A673 (cell line): ENCODE data around the gene CFL1. TPM values are rescaled to one million over a fixed set of nuclear protein-coding genes. Genes with fewer than 3 reads are reported as not detected.

Source experiments
- BruUV-seq: library from RNA; stranded (reverse); fragments of 400-500 nt; replicated peaks from 2 replicates; lab custom pipeline; 2021; lab: Mats Ljungman, UMichigan
- CTCF ChIA-PET: fragments of 300-600 bp; sonication (Branson Sonifier 250); formaldehyde crosslinking; loops from one replicate; lab custom pipeline; 2022; ENCODE audit warnings: antibody characterized with exemption; lab: Charles Lee
- POLR2A ChIA-PET: fragments of 300-600 bp; sonication (Branson Sonifier 250); formaldehyde crosslinking; loops from one replicate; lab custom pipeline; 2022; ENCODE audit warnings: antibody characterized with exemption; ENCODE audit not compliant: low non-redundant PET; lab: Charles Lee
- DNase-seq: peaks from one replicate; pipeline ENCODE4 v3.0.0-alpha.2; 2015; ENCODE audit warnings: low spot score
- H3K27ac ChIP-seq: fragments of 200-600 bp; sonication (generic); 2 replicates; pipeline ENCODE4 v1.5.1; 2016; ENCODE audit warnings: mixed run types, low read depth, mild to moderate bottlenecking, mixed read lengths, antibody characterized with exemption, low read length; ENCODE audit not compliant: poor library complexity, severe bottlenecking
- H3K27me3 ChIP-seq: fragments of 200-600 bp; sonication (generic); replicated peaks from 2 replicates; pipeline ENCODE4 v1.6.1; 2017; ENCODE audit warnings: mixed run types, low read depth, mild to moderate bottlenecking, mixed read lengths, antibody characterized with exemption, low read length; ENCODE audit not compliant: insufficient read depth, poor library complexity
- H3K36me3 ChIP-seq: fragments of 200-600 bp; sonication (generic); 2 replicates; pipeline ENCODE4 v1.6.1; 2016; ENCODE audit warnings: mixed run types, mild to moderate bottlenecking, mixed read lengths, antibody characterized with exemption, low read length; ENCODE audit not compliant: insufficient read depth, poor library complexity, severe bottlenecking
- H3K4me1 ChIP-seq: fragments of 200-600 bp; sonication (generic); 2 replicates; pipeline ENCODE4 v1.6.1; 2017; ENCODE audit warnings: mixed run types, mild to moderate bottlenecking, mixed read lengths, antibody characterized with exemption, low read length; ENCODE audit not compliant: insufficient read depth, poor library complexity, severe bottlenecking
- H3K4me3 ChIP-seq: fragments of 200-600 bp; sonication (generic); 2 replicates; pipeline ENCODE4 v1.5.1; 2016; ENCODE audit warnings: low read depth, mixed run types, mild to moderate bottlenecking, mixed read lengths, low read length; ENCODE audit not compliant: poor library complexity, severe bottlenecking
- H3K9me3 ChIP-seq: fragments of 200-600 bp; sonication (generic); 2 replicates; pipeline ENCODE4 v1.6.1; 2016; ENCODE audit warnings: mixed run types, low read depth, mild to moderate bottlenecking, mixed read lengths, antibody characterized with exemption, low read length; ENCODE audit not compliant: poor library complexity, severe bottlenecking
- EZH2 ChIP-seq: fragments of 200-600 bp; sonication (generic); IDR thresholded peaks from 2 replicates; pipeline ENCODE4 v1.6.1; 2017; ENCODE audit warnings: borderline replicate concordance, low read depth, mild to moderate bottlenecking, mixed read lengths, antibody characterized with exemption, low read length; ENCODE audit not compliant: poor library complexity, severe bottlenecking
- intact Hi-C: fragments of 100-400 bp; cut with micrococcal nuclease; formaldehyde crosslinking; loops from one replicate; pipeline ENCODE4 v1.10.0; 2022; ENCODE audit not compliant: unreplicated experiment
- total RNA-seq: library from RNA; stranded (reverse); gene quantifications from 2 replicates; pipeline ENCODE4 v1.2.3, GENCODE V29; 2021
- TF ChIP-seq, protein P1 (sequence below): fragments of 300-800, 200-600 bp; sonication (generic); conservative IDR thresholded peaks from 2 replicates; pipeline ENCODE4 v1.5.1; 2017; ENCODE audit warnings: low read depth, mild to moderate bottlenecking, antibody characterized with exemption, low read length, moderate library complexity, mixed read lengths

Gene CFL1
- total RNA-seq, 1 experiment from 2014 or later = 1,649 TPM

DNA sequence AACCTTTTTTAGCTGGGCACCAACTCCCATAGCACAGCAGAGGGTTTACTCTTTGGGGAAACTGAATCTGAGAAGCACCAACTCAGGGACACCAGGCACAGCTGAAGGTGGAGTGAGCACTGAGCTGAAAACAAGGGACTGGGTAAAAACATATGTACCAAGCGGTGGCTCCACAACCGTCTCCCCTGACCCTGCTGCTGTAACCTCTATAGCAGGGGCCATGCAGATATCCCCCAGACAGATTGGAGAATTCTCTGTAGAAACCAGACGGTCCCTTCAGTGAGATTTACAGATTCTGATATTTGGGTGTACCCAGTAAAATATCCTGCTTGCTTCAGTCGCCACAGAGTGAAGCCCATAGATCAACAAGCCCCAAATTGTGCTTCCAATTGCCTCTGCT, 28.5 kb downstream of the CFL1 start:
- BruUV-seq = no TSS peak
- CTCF ChIA-PET = interaction anchor here (0.7 to 1.1 kb wide), 2 partner anchors 50 to 1065 kb away, joined by 3 to 4 read pairs; no protein-coding TSS in a partner anchor
- POLR2A ChIA-PET = no interaction called here
- Histone ChIP-seq H3K27me3 (no peaks in the 10 kb centered on the region), H3K27ac (no peak overlapping the region), H3K4me3 (no peak overlapping the region), H3K36me3 (no peaks in the 10 kb centered on the region), H3K9me3 (no peaks in the 10 kb centered on the region), H3K4me1 (no peaks in the 10 kb centered on the region)
- TF ChIP-seq EZH2 = no peak
- TF ChIP-seq, protein P1, sequence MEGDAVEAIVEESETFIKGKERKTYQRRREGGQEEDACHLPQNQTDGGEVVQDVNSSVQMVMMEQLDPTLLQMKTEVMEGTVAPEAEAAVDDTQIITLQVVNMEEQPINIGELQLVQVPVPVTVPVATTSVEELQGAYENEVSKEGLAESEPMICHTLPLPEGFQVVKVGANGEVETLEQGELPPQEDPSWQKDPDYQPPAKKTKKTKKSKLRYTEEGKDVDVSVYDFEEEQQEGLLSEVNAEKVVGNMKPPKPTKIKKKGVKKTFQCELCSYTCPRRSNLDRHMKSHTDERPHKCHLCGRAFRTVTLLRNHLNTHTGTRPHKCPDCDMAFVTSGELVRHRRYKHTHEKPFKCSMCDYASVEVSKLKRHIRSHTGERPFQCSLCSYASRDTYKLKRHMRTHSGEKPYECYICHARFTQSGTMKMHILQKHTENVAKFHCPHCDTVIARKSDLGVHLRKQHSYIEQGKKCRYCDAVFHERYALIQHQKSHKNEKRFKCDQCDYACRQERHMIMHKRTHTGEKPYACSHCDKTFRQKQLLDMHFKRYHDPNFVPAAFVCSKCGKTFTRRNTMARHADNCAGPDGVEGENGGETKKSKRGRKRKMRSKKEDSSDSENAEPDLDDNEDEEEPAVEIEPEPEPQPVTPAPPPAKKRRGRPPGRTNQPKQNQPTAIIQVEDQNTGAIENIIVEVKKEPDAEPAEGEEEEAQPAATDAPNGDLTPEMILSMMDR = no peak
- DNase-seq = no peak
- intact Hi-C loops = no loop called here

DNA sequence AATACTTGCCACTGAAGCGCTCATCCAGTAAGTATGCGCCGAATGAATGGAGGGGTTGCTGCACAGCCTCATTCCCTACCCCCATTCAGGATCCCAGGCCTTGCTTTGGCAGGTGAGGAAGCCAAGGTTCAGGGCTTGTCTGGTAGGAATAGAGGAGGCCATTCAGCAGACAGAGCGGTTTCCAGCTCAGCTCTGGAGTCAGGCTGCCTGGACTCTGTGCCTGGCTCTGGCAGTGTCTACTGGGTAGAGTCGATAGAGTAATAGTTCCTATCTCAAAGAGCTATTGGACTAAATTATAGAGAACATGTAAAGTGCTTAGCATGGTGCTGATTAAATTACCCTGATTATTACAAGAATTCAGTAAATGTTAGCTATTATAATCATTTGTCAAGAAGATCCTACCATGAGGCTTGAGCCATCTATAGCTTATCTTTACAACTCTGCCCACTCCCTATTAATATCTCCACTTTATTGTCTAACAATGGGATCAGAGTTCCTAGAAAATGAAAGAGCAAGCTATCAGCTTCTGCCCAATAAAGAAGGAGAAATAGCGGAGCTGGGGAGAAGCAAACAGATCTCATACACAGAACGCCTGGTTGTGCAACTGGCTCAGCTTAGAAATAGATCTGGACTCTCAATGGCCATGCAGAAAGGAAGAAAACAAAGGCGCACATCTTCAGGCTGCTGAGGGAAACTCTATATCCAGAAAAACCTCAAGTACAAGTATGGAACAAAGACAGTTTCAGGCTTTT, 30.8 kb downstream of the CFL1 start:
- no peak overlapping the region for H3K4me3 ChIP-seq
- no peak overlapping the region for H3K27ac ChIP-seq
- no TSS peak for BruUV-seq
- no peaks in the 10 kb centered on the region for H3K4me1 ChIP-seq
- POLR2A ChIA-PET = no interaction called here
- CTCF ChIA-PET = interaction anchor here (0.6 to 1.2 kb wide), 3 partner anchors 47 to 300 kb away, joined by 3 to 13 read pairs (median 5); partner anchors contain the start of gene AP5B1
- DNase-seq = no peak
- intact Hi-C loops = no loop called here
- H3K9me3 ChIP-seq = no peaks in the 10 kb centered on the region
- H3K27me3 ChIP-seq = no peaks in the 10 kb centered on the region
- TF ChIP-seq, protein P1 = no peak
- TF ChIP-seq EZH2 = no peak
- H3K36me3 ChIP-seq = no peaks in the 10 kb centered on the region

DNA sequence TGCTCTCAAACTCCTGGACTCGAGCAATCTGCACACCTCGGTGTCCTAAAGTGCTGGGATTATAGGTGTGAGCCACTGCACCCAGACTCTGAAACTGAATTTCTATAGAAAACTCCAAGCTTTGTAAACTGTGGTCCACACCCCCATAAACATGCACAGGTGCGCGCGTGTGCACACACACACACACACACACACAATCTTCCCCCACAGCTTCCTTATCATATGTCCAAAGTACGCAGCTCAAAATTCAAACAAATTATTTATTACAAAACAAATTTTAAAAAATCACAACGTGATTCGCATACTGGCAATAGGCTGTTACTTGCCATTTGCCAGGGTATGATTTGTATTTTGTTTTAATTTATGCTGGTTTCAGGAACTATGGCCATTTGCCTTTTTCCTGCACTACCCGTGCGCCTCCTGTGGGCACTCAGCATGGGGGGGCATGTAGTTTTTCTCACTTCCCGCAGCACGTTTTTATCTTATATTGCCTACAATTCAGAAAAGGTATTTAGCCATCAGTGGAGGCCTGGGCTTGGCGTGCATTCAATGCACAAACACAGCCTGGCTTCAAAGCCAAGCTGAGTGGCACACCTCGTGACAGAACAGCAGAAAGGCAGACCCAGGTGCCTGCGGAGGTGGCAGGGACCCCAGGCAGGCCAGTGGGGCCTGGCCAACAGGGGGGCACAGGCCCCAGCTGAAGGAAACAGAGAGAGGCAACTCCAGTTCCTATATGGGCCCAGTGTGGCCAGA, 35.0 kb downstream of the CFL1 start:
- ChIA-PET POLR2A (no interaction called here), CTCF (no interaction called here)
- TF ChIP-seq EZH2 = no peak
- TF ChIP-seq, protein P1 = no peak
- no peak overlapping the region for H3K27ac ChIP-seq
- intact Hi-C loops = no loop called here
- no peaks in the 10 kb centered on the region for H3K9me3 ChIP-seq
- H3K36me3 ChIP-seq = no peaks in the 10 kb centered on the region
- no peak overlapping the region for H3K4me3 ChIP-seq
- no peaks in the 10 kb centered on the region for H3K27me3 ChIP-seq
- no TSS peak for BruUV-seq
- H3K4me1 ChIP-seq = no peaks in the 10 kb centered on the region
- no peak for DNase-seq
